ENCODE data around the gene SLC26A8. TPM values are rescaled to one million over a fixed set of nuclear protein-coding genes. Genes with fewer than 3 reads are reported as not detected.
A peak's percentile ranks its signal among the peaks of the same experiment; 100 is the strongest.
"Not testable (repeated sequence)": the region's sequence is repeated elsewhere in the genome, so short reads cannot be mapped to it uniquely, and the experiment has no call there.

Gene SLC26A8
- total RNA-seq, 1 experiment from 2014 or later: not detected

DNA sequence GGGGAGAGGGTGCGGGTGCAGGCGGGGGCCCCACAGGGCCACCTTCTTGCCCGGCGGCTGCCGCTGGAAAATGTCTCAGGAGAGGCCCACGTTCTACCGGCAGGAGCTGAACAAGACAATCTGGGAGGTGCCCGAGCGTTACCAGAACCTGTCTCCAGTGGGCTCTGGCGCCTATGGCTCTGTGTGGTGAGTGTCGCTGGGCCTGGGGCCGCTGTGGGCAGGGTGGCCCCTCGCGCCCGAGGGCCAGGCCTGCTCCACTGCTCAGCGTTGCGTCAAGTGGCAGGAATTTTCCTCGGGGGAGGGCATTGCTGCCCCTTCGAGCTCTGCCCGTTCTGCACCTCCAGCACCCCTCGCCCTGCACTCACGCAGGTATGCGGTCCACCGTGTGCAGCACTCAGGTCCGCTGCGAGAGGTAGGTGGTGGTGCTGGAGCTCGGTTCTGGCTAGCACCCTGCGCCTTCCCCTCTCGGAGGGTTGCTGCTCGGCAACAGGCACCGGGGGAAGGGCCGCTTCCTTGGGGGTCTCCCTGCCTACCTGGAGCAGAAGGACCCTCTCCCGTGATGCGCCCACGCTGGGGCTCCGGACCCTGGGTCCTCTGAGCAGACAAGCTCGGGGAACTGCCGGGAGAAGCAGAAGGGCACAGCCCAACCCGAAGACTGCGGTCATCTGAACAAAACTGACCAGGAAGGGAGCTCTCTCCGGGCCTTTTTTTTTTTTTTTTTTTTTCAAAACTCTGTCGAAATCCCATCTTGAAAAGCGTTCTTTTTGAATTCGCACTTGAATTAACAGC is 3.8 kb upstream of the SLC26A8 start:
- peak; percentile 64 for DNase-seq (ENCODE audit: low read depth)
- in situ Hi-C loops (cut with HindIII; ENCODE audit: low pct_unique_long_range_greater_than_20kb, low sequenced_read_pairs): no loop called here

DNA sequence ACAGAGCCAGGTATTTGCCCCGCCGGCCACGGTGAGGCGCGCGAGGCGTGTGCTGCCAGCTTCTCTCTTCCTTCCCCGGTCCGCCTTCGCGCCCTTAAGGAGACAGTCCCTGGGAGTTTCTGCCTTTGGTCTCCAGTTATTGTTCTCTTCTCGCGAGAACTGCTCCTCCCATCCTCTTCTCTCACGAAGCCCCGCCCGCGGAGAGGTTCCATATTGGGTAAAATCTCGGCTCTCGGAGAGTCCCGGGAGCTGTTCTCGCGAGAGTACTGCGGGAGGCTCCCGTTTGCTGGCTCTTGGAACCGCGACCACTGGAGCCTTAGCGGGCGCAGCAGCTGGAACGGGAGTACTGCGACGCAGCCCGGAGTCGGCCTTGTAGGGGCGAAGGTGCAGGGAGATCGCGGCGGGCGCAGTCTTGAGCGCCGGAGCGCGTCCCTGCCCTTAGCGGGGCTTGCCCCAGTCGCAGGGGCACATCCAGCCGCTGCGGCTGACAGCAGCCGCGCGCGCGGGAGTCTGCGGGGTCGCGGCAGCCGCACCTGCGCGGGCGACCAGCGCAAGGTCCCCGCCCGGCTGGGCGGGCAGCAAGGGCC is 3.2 kb upstream of the SLC26A8 start, which contains the start of gene MAPK14:
Gene MAPK14 (plus strand): TSS at position 308 of the 587 bp plus-strand sequence. CDS start 350 bp downstream, outside the sequence.
- peak; percentile 100 for DNase-seq (ENCODE audit: low read depth)
- in situ Hi-C loops (cut with HindIII; ENCODE audit: low pct_unique_long_range_greater_than_20kb, low sequenced_read_pairs): no loop called here

DNA sequence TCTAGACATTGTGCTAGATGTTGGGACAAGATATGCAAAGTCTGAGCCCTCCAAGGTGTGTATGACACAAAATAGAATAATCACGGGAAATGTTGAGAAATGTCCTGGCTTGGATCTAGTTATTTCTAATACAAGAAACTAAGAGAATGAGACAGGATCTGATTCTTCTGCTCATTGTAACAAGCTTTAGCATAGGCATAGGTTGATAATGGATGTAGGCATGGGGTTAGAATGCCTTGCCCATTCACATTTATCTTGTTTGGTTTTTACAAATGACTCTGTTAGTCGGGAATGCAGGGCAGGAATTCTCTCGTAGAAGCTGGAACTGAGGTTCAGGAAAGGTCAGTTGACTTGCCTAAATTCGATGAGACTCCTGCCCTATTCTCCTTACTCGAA is 1.5 kb upstream of the SLC26A8 start:
- DNase-seq (ENCODE audit: low read depth): no peak
- in situ Hi-C loops (cut with HindIII; ENCODE audit: low pct_unique_long_range_greater_than_20kb, low sequenced_read_pairs): no loop called here

DNA sequence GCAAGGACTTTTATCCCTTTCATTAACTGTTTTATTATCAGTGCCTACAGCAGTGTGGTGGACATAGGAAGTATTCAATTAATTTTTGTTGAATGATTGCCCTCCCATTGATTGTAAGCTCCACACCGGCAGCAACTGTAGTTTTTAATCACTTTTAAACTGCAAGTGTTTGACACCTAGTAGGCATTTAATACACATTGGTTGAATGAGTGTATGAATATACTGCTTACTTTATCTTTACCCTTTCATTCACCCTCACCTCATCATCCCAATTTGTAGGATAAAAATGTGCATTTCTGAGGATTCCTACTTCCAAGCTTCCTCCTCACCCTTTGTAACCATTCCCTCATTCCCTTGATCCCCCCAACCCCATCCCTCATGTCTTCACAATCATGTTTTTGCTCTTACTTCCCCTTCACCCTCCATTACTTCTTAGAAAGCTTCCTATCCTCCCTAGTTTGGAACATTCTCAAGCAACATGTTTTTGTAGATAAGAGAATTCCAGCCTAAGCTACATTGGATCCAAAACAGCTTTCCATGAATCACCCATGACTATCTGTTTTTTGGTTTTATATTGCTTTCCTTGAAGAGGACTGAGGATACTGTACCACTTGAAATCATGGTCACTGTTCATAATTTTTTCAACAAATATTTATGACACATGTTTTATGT is 955 bp upstream of the SLC26A8 start:
- DNase-seq (ENCODE audit: low read depth): no peak
- in situ Hi-C loops (cut with HindIII; ENCODE audit: low pct_unique_long_range_greater_than_20kb, low sequenced_read_pairs): no loop called here

DNA sequence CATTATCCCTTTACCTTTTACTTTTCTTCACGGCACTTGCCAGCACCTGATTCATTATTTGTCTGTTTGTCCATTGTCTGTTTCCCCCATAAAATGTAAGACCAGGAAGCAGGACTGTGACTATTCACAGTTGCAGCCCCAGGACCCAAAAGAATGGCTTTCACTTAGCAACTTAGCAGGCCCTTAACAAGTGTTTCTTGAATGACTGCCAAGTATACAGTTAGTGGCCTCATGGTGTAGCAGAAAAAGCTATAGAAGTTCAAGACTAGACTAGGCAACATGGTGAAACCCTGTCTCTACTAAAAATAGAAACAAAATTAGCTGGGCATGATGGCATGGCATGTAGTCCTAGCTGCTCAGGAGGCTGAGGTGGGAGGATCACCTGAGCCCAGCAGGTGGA is 4.3 kb downstream of the SLC26A8 start:
- DNase-seq (ENCODE audit: low read depth): no peak
- in situ Hi-C loops (cut with HindIII; ENCODE audit: low pct_unique_long_range_greater_than_20kb, low sequenced_read_pairs): no loop called here

DNA sequence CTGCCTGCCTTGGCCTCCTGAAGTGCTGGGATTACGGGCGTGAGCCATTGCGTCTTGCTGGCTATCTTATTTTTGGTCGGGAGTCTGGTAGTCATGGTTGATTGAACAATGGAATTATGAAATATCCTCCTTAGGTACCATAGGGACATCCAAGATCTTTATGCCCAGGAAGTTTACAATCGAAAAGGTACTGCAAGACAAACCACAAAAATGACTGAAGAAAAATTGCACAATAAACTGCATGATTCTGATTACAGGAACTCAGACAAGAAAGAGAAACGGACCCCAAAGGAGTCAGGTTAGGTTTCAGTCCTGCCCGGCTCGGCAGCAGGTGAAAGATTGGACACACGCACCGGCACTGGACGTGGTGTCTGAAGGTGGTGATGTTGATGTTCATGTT is 5.3 kb downstream of the SLC26A8 start:
- in situ Hi-C loops (cut with HindIII; ENCODE audit: low pct_unique_long_range_greater_than_20kb, low sequenced_read_pairs): no loop called here

DNA sequence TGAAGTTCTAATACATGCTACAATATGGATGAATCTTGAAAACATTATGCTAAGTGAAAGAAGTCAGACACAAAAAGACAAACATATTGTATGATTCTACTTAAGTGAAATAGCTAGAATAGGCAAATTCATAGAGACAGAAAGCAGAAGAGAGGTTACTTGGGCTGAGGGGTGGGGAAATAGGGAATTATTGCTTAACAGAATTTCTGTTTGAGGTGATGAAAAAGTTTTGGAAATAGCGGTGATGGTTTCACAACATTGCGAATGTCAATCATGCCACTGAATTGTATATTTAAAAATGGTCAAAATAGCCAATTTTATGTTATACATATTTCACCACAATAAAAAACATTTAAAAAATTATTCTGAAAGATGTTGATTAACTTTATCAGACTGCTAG is 6.1 kb downstream of the SLC26A8 start:
- in situ Hi-C loops (cut with HindIII; ENCODE audit: low pct_unique_long_range_greater_than_20kb, low sequenced_read_pairs): no loop called here
- no peak for DNase-seq (ENCODE audit: low read depth)

More for the DNA sequence above, 5.3 kb downstream of the SLC26A8 start:
- DNase-seq (ENCODE audit: low read depth): no peak

DNA sequence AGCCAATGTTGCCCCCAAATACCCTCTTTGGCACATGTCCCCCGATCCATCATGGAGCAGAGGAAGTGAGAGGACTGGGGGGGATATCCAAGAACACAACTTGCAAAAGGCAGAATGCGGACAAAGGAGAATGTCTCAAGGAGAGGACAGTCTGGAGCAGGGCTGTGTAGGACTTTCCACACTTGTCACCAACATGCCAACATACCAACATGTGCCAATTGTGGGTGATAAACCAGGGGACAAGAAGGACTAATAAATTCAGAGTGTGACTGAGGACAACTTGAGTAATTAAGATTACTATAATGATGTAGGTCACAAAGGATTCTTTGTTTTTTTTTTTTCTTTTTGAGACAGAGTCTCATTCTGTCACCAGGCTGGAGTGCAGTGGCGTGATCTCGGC is 8.8 kb downstream of the SLC26A8 start:
- in situ Hi-C loops (cut with HindIII; ENCODE audit: low pct_unique_long_range_greater_than_20kb, low sequenced_read_pairs): no loop called here
- no peak for DNase-seq (ENCODE audit: low read depth)

DNA sequence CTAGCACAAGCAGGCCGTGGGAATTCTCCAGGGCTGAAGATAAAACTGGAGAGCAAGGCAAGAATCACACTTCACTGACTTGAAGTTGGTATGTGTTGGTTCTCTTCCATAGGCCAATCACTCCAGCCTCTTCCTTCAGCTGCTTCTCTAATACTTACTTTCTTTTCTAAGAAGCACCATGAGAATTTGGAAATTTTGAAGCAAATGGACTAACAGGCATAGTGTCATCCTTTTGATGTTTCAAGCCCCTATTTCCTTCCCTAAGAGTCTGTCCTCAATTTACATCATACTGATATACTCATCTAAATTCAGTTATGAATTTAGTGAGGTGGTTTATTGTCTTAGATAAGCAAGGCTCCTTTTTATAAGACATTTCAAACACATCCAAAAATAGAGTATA is 24.0 kb downstream of the SLC26A8 start:
- in situ Hi-C loops (cut with HindIII; ENCODE audit: low pct_unique_long_range_greater_than_20kb, low sequenced_read_pairs): no loop called here
- DNase-seq (ENCODE audit: low read depth): no peak

DNA sequence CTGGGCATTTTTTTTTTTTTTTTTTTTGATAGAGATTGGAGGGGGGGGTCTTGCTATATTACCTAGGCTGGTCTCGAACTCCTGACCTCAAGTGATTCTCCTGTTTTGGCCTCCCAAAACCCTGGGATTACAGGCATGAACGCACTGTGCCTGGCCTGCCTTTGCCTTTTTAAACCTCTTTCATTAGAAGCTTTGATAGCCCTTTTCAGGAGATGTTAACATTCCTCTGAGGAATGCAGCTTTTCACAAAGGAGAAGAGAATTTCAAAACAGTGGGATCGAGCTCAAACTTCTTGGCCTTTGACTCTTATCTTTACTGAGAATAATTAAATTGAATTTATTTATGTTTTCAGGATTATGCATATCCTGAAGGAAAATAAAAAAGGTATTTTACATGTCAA is 31.3 kb downstream of the SLC26A8 start:
- in situ Hi-C loops (cut with HindIII; ENCODE audit: low pct_unique_long_range_greater_than_20kb, low sequenced_read_pairs): no loop called here
- no peak for DNase-seq (ENCODE audit: low read depth)

DNA sequence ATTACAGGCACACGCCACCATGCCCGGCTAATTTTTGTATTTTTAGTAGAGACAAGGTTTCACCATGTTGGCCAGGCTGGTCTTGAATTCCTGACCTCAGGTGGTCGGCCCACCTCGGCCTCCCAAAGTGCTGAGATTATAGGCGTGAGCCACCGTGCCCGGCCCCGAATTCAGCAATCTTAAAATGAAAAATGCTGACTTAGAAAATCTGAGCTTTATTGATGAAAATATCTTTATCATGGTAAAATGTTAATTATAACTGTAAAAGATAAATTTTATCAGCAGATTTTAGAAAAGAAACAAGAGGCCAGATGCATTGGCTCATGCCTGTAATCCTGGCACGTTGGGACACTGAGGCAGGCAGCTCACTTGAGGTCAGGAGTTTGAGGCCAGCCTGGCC is 36.4 kb downstream of the SLC26A8 start:
- DNase-seq (ENCODE audit: low read depth); in situ Hi-C loops (cut with HindIII; ENCODE audit: low pct_unique_long_range_greater_than_20kb, low sequenced_read_pairs): not testable (repeated sequence)

DNA sequence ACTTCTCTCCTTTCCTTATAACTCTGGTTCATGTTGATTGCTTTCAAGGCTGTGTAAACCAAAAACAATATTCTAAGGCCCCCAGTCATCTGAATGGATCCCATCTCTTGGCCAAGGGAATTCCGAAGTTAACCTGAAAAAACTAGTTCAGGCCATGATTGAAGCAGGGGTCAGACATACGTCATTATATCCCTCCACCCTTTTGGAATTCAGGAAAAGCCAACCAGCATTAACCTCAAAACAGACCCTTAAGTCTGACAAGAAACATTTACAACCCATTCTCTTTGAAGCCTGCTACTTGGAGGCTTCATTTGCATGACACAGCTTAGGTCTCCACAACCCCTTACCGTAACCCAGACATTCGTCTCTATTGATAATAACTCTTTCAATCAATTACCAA is 39.7 kb downstream of the SLC26A8 start:
- no peak for DNase-seq (ENCODE audit: low read depth)
- in situ Hi-C loops (cut with HindIII; ENCODE audit: low pct_unique_long_range_greater_than_20kb, low sequenced_read_pairs): no loop called here

DNA sequence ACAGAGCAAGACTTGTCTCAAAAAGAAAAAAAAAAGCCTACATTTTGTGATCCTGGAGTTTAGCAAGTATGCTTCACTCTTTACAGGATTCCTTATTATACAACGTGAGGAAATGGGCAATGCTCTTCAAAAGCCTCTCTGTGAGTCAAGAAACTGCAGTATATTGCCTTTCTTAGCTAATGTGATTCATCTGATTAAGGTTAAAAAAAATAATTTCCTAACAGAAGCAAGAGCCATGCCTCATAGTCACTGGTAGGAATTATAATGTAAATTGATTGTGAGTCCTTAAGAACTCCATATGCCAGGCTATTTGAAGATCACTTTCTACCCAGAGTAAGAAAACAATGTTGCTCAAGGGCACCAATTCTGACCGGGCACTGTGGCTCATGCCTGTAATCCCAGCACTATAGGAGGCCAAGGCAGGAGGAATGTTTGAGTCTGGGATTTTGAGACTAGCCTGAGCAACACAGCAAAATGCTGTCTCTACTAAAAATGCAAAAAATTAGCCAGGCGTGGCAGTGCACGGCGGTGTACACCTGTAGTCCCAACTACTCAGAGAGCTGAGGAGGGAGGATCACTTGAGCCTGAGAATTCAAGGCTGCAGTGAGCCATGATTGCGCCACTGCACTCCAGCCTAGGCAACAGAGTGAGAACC is 43.3 kb downstream of the SLC26A8 start:
- no peak for DNase-seq (ENCODE audit: low read depth)
- in situ Hi-C loops (cut with HindIII; ENCODE audit: low pct_unique_long_range_greater_than_20kb, low sequenced_read_pairs): no loop called here

DNA sequence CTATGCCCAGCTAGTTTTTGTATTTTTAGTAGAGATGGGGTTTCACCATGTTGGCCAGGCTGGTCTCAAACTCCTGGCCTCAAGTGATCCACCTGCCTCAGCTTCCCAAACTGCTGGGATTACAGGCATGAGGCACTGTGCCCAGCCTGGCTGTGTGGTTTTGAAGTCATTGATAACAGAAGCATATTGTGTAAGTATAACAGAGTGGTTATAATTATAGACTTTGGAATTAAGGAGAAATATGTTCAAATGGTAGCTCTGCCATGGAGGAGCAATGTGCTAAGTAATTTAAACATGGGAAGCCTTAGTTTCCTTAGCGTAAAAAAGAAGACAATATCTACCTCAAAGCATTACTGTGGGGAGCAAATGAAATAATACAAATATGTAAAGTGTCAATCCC is 44.3 kb downstream of the SLC26A8 start:
- in situ Hi-C loops (cut with HindIII; ENCODE audit: low pct_unique_long_range_greater_than_20kb, low sequenced_read_pairs); DNase-seq (ENCODE audit: low read depth): not testable (repeated sequence)

DNA sequence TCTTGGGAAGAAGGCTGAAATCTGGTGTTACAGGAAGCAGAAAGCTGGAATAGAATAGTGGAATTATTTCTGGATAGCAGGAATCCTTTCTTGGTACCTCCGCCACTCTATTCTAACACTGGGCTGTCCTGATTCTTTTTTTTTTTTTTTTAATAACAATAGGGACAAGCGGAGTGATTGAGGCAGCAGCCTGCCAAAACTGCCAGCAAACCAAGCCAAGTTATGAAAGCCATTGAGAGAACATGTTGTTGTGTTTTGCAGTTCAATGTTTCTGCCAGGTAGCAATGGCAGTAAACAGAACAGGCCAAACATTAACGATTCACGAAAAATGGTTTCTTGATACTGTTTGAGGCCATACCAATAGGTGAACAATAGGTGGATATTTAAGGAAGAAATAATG is 47.1 kb downstream of the SLC26A8 start:
- in situ Hi-C loops (cut with HindIII; ENCODE audit: low pct_unique_long_range_greater_than_20kb, low sequenced_read_pairs): no loop called here

DNA sequence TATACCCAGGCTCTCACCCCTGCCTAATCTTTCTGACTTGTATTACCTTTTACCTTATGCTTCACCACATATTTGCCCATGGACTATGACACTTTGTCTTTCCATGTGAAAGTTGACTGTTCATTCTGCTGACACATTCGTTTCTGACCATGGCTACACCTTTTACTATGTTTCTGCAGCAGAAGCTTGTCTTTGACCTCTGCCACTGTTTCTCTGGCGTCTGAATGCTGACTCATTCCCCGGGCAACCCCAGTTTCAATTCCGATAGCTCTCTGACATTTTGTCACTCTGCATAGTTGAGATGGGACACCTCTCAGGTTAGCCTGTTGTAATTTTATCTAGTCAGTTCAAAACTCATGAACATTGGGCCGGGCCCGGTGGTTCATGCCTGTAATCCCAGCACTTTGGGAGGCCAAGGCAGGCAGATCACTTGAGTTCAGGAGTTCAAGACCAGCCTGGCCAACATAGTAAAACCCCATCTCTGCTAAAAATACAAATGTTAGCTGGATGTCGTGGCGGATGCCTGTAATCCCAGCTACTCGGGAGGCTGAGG is 50.7 kb downstream of the SLC26A8 start:
- in situ Hi-C loops (cut with HindIII; ENCODE audit: low pct_unique_long_range_greater_than_20kb, low sequenced_read_pairs): no loop called here
- peak; percentile 65 for DNase-seq (ENCODE audit: low read depth)

More for the DNA sequence above, 47.1 kb downstream of the SLC26A8 start:
- DNase-seq (ENCODE audit: low read depth): no peak

DNA sequence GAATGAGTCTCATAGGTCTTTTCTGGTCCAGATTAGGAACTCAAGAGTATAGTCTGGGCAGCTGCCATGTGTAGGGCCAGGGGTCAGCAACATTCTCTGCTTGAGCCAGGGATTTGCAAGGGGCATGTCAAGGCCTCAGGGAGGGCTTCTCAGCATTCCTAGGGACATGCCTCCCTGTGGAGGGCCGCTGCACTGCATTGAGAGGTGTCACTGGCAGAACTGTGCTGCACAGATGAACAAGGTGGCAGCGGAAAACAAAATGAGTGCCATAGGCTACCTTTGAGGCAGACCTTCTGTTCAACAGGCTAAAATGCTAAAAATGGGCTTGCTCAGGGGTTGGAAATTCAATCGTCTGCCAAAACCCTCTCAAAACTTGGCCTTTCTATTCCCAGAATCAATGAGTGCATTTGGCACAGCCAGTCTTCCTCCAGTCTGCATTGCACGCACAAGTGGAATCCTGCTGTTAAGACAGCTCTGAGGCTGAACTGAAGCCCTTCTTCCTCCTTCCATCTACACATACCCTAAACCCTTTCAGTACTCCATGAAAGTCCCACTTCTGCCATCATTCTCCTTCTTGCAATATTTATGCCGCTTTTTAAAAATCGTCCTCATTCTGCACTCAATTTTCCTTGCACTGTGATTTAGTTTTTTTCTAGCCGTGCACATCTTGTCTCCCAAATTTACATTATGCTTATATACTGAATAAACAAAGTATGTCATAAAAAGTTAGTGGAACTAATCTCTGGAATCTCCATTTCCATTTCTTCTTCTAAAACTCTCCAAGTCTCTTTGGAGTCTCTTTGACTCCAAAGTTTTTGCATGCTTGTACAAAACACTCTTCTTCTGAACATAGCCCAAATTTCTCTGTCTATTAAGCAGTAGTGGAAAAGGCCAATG is 51.7 kb downstream of the SLC26A8 start:
- DNase-seq (ENCODE audit: low read depth): no peak
- in situ Hi-C loops (cut with HindIII; ENCODE audit: low pct_unique_long_range_greater_than_20kb, low sequenced_read_pairs): no loop called here

DNA sequence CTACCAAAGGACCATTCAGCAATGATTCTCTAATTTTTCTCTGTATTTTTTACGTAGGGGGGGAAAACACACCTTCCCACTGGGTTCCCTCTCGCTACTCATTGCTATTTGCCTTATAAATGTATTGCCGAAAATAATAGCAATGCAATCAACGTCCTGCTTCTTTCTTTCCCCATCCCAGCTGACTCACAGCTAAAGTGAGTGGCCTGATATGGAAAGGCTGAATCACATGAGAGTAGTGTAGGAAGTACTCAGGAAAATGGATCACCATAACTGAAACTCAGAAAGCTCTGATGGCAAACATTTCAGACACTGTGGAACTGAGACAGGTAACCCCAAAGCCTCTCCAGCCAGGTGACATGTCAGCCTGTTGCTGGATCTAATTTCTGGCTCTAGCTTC is 54.3 kb downstream of the SLC26A8 start:
- in situ Hi-C loops (cut with HindIII; ENCODE audit: low pct_unique_long_range_greater_than_20kb, low sequenced_read_pairs): no loop called here
- peak; percentile 27 for DNase-seq (ENCODE audit: low read depth)
